Measurements from ENCODE around the gene ZNF524.

The ZNF524 gene

GRCh38 chr19:55602104-55603001 lies 2.3 kb downstream of the ZNF524 start:
- no peak for DNase-seq (ENCODE audit: low spot score)

- no peak for DNase-seq (ENCODE audit: low spot score)
Observed at GRCh38 chr19:55603115-55603514, 3.0 kb downstream of the ZNF524 start.

- DNase-seq (ENCODE audit: low spot score), result peak; percentile 21
Observed at GRCh38 chr19:55603581-55604292, 3.6 kb downstream of the ZNF524 start.

- DNase-seq (ENCODE audit: low spot score), result peak; percentile 85
Observed at GRCh38 chr19:55605207-55605636, 5.1 kb downstream of the ZNF524 start.

- DNase-seq (ENCODE audit: low spot score), result peak; percentile 55
Observed at GRCh38 chr19:55605637-55606470, 5.8 kb downstream of the ZNF524 start, which contains the start of gene ZNF865. Gene ZNF865 (plus strand): TSS chr19:55605647. CDS start chr19:55613619, 7,972 bp downstream.

GRCh38 chr19:55606471-55606787 lies 6.3 kb downstream of the ZNF524 start:
- no peak for DNase-seq (ENCODE audit: low spot score)

GRCh38 chr19:55606817-55607216 lies 6.7 kb downstream of the ZNF524 start:
- DNase-seq (ENCODE audit: low spot score), result no peak

GRCh38 chr19:55609326-55609725 lies 9.2 kb downstream of the ZNF524 start:
- no peak for DNase-seq (ENCODE audit: low spot score)

- DNase-seq (ENCODE audit: low spot score), result no peak
Observed at GRCh38 chr19:55611300-55611982, 11.4 kb downstream of the ZNF524 start.

GRCh38 chr19:55611983-55612645 lies 12.0 kb downstream of the ZNF524 start:
- no peak for DNase-seq (ENCODE audit: low spot score)

- DNase-seq (ENCODE audit: low spot score), result no peak
Observed at GRCh38 chr19:55613396-55613795, 13.3 kb downstream of the ZNF524 start.

GRCh38 chr19:55613930-55614710 lies 14.0 kb downstream of the ZNF524 start:
- DNase-seq (ENCODE audit: low spot score), result no peak

GRCh38 chr19:55614711-55615542 lies 14.8 kb downstream of the ZNF524 start:
- DNase-seq (ENCODE audit: low spot score), result no peak

- no peak for DNase-seq (ENCODE audit: low spot score)
Observed at GRCh38 chr19:55615543-55616394, 15.7 kb downstream of the ZNF524 start.

GRCh38 chr19:55616395-55616875 lies 16.3 kb downstream of the ZNF524 start:
- no peak for DNase-seq (ENCODE audit: low spot score)

GRCh38 chr19:55617426-55617825 lies 17.3 kb downstream of the ZNF524 start:
- no peak for DNase-seq (ENCODE audit: low spot score)

GRCh38 chr19:55618426-55618825 lies 18.3 kb downstream of the ZNF524 start:
- DNase-seq (ENCODE audit: low spot score), result no peak

GRCh38 chr19:55619286-55619685 lies 19.2 kb downstream of the ZNF524 start:
- DNase-seq (ENCODE audit: low spot score), result no peak

All from hematopoietic multipotent progenitor cell treated with erythropoietin and hydrocortisone succinate and interleukin-3 and kit ligand, for 17 days (in vitro differentiated cells).